Skin epidermis (tissue), 12 donors: ENCODE data around the gene UBAC2.

Experiments
- H3K27ac ChIP-seq, 21 experiments: fragments of 200-600 bp; sonication (generic) in 11 of 21; one replicate each; pipeline ENCODE4 v1.5.0; 2020; ENCODE audit warnings: mild to moderate bottlenecking in 3 of 21, inconsistent platforms in 2 of 21, moderate library complexity in 2 of 21
- H3K4me3 ChIP-seq, 7 experiments: fragments of 200-600 bp; sonication (generic) in 2 of 7; one replicate each; pipeline ENCODE4 v1.5.0; 2020; ENCODE audit warnings: inconsistent platforms in 2 of 7, mild to moderate bottlenecking in 2 of 7, moderate library complexity in 1 of 7

The UBAC2 gene

DNA sequence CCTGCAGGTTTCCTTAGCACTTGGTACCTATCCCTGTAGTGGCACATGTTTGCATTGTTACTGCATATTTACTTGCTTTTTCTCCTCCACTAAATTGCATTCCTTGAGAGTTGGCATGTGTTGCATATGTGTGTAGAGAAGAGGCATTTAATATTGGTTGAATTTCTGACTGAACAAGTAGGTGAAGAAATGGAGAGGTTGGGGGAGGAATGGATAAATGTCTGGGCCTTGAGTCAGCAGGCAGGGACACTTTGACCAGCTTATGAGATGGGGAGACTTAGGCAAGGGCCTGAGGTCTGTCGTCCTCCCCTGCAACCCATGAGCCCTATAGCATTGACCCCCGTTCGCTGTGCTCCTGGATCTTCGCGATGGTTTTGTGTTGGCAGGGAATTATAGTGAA is 59.6 kb downstream of the UBAC2 start:
- H3K27ac ChIP-seq, result peak overlapping the region in 1 of 21 experiments; percentile 61
- H3K4me3 ChIP-seq, result no peak overlapping the region

DNA sequence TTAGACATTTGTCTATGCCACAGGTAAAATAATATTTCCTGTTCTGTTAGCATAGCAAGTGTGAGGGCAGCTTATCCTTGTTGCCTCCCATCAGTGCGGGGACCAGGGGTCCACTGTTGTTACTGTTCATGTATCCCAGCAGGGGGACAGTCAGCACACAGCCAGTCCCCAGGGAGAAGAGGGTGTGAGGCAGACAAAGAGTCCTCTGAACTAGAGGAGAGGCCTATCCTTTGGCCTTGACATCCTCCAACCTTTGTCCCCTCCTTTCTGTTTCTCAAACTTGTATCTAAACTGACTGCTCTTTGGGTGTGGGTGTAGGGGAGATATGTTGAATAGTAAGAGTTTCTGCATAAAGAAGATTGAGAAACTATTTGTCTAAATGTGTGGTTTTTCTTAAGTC is 60.4 kb downstream of the UBAC2 start:
- H3K4me3 ChIP-seq, result no peak overlapping the region
- no peak overlapping the region for H3K27ac ChIP-seq

DNA sequence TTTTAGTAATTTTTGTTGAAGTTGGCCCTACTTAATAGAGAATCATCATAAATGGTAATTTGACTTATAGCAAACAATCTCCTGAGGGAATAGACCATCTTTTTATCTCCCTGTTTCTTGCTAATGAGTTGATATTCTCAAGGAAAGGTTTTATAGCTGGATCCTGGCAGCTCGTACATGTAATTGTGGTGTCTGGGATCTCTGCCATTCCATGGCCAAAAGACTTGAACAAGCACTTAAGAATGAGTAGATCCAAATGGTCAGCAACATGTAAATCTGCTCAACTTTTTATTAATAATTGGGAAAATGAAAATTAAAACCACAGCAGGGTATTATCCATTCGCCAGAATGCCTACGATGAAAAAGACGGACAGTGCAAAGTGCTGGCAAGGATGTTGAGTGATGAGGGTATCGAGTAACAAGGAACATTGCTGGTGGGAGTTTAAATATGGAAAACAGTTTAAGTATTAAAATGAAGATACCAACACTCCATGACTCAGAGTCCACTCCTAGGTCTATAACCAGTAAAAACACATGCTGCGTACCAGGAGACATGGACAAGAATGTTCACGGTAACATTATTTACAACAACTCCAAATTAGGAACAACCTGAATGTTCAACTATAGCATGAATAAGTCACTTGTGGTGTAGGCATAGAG is 62.6 kb downstream of the UBAC2 start:
- no peak overlapping the region for H3K4me3 ChIP-seq
- no peak overlapping the region for H3K27ac ChIP-seq

DNA sequence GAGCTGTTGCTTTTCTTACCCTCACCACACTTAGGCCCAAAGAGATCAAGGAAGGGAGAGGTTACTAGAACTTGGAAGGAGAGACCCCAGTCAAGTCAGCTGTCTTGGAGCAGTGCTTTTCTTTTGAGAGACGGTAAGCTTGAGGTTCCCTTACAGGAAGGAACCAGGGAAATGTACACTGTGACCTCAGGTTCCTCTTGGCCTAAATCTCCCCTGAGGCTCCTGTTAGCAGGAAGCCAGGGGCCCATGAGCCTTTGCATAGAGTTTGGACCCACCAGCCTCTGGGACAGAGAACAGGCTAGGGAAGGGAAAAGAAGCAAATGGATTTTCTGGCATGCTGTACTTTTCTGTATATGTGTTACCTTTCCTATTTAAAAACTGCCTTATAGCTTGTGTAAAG is 63.4 kb downstream of the UBAC2 start:
- peak overlapping the region in 5 of 21 experiments; percentile 1 to 48 (median 24) for H3K27ac ChIP-seq
- no peak overlapping the region for H3K4me3 ChIP-seq

DNA sequence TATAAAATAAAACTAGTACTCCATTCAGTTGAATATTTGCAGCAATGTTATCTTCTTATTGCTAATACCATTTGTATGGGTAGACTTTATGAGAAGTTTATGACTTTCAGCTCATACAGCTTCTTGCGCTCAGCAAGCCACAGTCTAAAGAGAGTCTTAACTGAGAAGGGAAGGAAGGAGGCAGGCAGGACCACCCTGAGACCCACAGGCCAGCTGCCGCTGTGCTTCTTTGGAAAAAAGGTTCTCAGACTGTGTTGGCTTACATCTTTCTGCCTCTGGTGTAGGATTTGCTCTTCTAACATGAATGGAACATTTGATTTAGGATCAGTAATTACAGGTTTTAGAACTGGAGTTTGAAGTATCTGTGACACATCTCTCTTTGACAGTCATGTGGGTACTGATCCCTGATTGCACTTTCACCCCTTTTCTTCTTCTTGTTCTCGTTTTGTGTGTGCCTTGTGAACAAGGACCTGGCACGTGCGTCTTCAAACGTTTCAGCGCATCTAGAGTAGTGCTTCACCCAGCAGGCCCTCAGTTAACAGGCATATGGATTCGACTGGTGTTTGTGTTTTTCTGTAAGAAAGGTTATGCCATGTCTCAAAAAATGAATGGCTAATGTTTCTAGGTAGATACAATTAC is 64.6 kb downstream of the UBAC2 start:
- Histone ChIP-seq H3K4me3 (no peak overlapping the region), H3K27ac (no peak overlapping the region)

DNA sequence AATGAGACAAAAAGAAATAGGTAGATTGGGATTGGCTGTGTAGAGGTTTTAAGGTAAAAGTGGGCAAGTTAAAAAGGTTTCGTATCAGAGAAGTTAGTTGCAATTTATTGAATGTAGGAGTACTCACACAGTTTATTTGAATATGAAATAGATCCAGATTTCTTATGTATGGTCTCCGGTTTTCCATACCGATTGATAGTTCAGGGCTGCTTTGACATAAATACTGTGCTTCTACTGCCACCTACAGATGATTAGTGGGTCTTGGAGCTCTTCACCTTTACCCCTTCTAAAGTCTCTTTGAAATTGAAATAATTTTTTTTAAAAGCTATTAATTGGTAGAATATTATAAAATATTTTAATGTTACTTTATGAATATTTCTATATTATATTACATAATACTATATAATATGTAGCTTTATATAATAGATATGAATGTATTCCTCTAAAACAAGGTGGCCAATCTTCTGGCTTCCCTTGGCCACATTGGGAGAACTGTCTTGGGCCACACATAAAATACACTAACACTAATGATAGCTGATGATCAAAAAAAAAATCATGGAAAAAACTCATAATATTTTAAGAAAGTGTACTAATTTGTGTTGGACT is 65.3 kb downstream of the UBAC2 start:
- no peak overlapping the region for H3K27ac ChIP-seq

DNA sequence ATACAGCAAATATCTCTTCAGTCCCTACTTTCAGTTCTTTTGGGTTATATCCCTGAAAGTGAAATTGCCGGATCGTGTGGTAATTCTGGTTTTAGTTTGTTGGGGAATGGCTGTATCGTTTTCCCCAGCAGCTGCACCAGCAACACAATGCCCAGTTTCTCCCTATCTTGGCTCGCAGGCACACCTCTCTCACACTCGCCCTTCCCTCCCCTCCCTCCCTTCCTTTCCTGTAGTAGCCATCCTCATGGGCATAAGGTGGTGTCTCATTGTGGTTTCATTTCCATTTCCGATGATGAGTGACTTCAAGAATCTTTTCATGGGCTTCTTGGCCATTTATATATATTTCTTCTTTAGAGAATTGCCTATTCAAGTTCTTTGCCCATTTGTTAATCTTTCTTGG is 66.2 kb downstream of the UBAC2 start:
- no peak overlapping the region for H3K27ac ChIP-seq
- no peak overlapping the region for H3K4me3 ChIP-seq

More for the DNA sequence above, 65.3 kb downstream of the UBAC2 start:
- no peak overlapping the region for H3K4me3 ChIP-seq

DNA sequence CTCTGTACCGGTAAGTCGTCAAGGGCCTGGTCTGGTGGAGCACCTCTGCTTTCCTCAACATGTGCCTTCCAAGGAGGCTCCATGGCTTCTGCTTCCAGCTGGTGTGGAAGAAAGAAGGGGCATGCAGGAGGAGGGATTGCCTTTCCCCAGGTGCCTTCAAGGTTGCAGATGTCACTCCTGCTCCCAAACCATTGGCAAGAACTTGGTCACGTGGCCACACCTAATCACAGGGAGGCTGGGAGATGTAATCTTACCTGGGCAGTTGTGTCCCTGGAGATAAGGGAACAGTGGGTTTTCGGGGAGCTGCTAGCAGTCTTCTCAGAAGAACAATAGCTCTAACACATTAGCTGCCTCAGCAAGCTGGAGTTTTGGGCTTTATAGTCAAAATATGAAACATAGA is 67.3 kb downstream of the UBAC2 start:
- H3K4me3 ChIP-seq, result no peak overlapping the region
- H3K27ac ChIP-seq, result no peak overlapping the region

DNA sequence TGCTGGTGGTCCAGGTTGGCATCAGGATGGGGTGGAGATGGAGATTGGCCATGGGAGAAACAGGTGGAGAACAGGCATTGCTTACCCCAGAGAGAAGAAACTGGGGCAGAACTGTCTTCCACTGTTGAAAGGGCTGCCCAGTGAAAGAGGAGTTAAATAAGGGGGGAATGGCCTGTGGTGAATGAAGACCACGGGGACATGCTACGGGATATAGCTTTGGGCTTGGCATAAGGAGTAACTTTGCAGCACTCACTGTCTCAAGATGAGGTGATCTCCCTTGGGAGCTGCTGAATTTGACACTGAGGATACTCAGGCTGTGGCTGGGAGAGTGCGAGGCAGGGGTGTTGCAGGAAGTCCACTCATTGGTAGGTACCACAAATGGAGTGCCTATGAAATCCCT is 68.2 kb downstream of the UBAC2 start:
- no peak overlapping the region for H3K27ac ChIP-seq
- no peak overlapping the region for H3K4me3 ChIP-seq

DNA sequence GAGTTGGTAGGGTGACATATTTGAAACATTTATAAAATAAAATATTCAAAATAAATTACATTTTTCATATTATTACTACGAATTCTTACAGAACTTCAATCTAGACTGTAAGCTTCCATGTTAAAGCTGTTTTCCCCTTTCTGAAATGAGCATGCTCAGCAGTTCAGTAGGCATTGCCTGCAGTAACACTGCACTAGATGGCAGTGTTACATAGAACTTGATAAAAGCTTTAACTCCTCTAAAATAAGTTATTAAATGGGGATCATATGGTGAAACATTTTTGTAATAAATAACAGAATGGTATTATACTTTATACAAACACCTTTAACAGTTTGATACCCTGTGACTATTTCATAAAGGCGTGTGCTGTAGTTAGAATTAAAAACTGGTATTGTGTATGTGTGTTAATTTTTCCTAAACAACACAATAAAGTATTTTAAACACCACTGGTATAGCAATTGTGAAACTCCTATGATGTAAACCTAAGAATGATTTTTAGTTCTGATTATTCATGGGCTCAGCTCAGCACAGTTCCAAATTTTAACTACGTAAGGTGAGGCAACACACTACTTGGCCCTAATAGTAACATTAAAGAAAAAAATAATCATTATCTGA is 69.1 kb downstream of the UBAC2 start:
- peak overlapping the region in 10 of 21 experiments; percentile 10 to 66 (median 38) for H3K27ac ChIP-seq
- no peak overlapping the region for H3K4me3 ChIP-seq

DNA sequence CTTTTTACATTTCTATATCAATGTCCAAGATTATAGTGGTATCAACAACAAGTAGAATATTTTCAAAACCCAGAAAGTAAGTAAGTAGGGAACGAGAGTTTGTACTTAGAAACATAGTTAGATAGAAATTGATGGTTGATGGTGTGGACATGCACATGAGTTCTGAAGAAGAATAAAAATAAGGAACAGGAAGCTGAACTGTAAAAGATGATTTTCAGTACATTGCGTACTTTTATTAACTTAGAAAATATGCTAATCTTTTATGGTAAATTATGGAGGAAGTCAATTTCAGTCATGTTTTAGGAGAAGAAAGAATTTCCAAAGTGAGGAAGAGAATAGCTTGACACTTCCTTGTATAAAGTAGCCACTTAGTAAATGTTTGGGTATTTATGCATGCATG is 69.9 kb downstream of the UBAC2 start:
- Histone ChIP-seq H3K4me3 (no peak overlapping the region), H3K27ac (peak overlapping the region in 7 of 21 experiments; percentile 3 to 66 (median 30))

DNA sequence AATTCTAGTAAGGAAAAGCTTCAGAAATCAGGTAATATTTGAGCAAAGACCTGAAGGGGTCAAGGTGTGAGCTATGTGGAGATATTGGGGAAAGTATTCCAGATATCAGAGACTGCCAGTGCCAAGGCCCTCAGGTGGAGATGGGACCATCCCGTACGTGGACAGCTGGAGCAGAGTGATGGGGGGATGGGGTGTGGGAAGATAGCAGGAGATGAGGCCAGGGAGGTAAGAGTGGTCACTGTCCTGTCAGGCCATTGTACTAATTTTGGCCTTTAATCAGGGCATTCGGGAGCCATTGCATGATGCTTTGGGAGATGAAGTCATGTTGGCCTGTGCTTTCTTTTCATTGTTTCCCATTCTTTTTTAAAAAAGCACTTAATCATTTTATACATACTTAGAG is 70.6 kb downstream of the UBAC2 start:
- Histone ChIP-seq H3K4me3 (no peak overlapping the region), H3K27ac (peak overlapping the region in 9 of 21 experiments; percentile 3 to 66 (median 37))

DNA sequence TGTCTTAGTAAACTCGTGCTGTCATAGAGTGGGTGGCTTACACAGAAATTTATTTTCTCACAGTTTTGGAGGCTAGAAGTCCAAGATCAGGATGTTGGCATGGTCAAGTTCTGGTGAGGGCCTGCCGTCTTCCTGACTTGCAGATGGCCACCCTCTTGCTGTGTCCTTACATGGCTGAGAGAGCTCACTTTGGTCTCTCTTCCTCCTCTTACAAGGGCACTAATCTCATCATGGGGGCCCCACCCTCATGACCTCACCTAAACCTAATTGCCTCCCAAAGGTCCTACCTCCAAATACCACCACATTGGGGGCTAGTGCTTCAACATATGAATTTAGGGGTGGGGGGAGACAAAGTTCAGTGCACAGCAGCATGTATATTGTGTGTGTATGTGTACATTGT is 71.8 kb downstream of the UBAC2 start:
- Histone ChIP-seq H3K4me3 (no peak overlapping the region), H3K27ac (peak overlapping the region in 4 of 21 experiments; percentile 17 to 63 (median 44))

DNA sequence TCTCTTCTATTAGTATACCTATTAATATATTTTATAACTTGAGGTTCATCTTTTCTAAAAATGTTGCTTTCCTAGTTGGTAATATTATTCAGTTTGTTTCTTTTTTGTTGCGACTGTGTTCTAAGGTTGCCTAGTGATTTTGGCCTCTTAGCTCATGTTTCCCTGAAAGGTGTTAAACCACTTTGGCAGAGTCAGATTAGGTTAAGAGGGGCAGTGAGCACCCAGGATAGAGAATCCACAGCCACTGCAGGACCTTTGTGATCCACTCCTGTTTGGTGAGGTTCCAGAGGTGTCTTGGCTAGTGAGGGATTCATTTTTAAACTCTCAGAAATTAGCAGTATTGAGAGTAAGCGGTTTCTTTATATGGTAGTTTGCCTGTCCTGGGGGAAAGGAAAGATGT is 72.5 kb downstream of the UBAC2 start:
- H3K4me3 ChIP-seq, result no peak overlapping the region
- peak overlapping the region in 3 of 21 experiments; percentile 22 to 55 (median 32) for H3K27ac ChIP-seq

DNA sequence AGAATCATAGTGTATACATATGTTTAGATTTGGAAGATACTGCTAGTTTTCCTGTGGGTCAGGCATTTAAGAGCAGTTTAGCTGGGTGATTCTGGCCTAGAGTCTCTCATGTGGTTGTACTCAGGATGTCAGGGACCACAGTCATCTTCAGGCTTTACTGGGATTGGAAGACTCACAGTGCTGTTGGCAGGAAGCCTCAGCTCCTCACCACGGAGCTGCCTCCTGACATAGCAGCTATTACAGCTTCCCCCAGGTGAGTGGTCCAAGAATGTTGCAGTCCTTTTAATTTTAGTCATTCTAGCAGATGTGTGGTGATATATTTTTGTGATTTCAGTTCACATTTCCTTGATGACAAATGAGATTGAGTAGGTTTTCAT is 74.4 kb downstream of the UBAC2 start:
- Histone ChIP-seq H3K4me3 (no peak overlapping the region), H3K27ac (peak overlapping the region in 2 of 21 experiments; percentile 29 to 63)

DNA sequence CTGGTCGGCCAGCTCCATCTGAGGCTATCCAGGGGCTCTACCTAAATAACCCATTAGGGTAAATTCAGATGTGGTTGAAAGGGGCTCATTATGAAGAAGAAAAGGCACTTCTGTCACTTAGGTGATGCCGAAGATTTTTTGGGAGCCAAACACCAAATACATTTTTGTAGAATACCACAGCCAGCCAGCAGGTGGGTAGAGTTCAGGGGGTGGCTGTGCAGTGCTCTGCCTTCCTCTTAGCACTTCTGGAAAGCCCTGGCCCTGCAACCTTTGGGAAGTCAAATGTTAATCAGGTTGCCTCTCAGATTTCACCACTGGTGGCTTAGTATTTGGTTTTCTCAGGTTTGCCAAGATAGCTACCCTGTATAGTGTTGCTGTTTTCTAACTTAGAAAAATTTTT is 76.1 kb downstream of the UBAC2 start:
- peak overlapping the region in 2 of 21 experiments; percentile 8 to 63 for H3K27ac ChIP-seq
- H3K4me3 ChIP-seq, result no peak overlapping the region

DNA sequence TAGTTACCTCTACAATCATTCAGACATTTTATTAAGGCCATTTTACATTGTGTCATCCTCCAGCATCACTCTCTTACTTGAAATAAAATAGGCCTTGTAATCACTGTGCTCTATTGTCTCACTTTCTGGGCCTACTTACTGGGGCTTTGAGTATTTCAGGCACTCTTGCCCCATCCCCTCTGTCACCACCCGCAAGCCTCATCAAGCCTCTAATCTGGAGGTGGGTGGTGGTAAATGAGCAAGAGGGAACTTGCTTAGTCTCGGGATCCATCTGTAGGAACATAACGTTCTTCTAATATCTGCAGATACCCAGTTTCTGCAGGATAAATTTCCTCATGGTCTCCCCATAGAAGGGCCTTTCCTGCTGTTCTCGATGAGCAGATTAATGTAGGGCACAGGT is 77.0 kb downstream of the UBAC2 start:
- no peak overlapping the region for H3K4me3 ChIP-seq
- H3K27ac ChIP-seq, result peak overlapping the region in 1 of 21 experiments; percentile 33

DNA sequence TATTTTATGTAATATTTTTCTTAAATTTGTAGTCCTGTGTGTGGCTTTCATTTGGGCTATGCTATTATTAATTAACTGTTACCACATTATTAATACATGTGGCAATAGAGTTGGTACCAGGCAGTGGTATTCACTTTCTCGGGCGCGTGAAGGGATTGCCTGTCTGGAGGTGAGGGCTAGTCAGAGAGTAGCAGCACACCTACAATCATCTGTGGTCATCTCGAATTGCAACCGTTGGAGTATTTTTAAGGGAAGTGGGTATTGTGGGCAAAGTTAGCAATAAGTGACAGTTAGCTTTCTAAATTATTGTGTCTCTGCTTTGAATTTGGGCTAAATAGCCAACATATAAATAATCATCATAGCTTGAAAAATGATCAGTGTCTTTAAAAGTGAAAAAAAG is 77.5 kb downstream of the UBAC2 start:
- peak overlapping the region in 1 of 21 experiments; percentile 33 for H3K27ac ChIP-seq
- no peak overlapping the region for H3K4me3 ChIP-seq

DNA sequence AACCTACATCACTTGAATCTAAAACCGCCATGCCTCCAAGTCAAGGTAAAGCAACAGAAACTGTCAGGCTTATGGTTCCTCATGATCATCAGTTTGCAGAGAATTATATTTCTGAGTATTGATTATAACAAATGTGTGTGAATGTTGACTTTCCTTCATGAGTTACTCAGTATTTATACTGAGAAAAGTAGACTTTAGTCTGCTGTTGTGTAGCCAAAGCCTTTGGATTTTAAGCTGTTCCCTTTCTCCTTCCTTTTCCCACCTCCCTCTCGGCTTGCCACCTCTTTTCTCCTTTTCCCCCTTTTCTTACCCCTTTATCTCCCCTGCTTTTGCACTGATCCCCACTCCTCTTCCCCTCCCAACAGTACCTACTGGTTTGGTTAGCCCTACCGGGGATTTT is 78.2 kb downstream of the UBAC2 start:
- Histone ChIP-seq H3K4me3 (no peak overlapping the region), H3K27ac (peak overlapping the region in 7 of 21 experiments; percentile 6 to 82 (median 17))

DNA sequence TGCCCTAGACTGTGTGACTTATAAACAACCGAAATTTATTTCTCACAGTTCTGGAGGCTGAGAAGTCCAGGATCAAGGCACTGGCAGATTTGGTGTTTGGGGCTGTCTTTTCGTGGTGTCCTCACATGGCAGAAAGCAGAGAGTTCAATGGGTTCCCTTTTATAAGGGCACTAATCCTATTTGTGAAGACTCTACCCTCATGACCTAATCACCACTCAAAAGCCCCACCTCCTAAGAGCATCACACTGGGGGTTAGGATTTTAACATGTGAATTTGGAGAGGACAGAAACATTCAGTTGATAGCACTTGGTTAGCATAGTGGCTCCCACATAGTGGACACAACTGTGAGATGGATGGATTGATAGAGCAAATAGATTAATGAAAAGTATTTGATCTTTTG is 79.0 kb downstream of the UBAC2 start:
- Histone ChIP-seq H3K4me3 (no peak overlapping the region), H3K27ac (peak overlapping the region in 14 of 21 experiments; percentile 14 to 87 (median 64))

DNA sequence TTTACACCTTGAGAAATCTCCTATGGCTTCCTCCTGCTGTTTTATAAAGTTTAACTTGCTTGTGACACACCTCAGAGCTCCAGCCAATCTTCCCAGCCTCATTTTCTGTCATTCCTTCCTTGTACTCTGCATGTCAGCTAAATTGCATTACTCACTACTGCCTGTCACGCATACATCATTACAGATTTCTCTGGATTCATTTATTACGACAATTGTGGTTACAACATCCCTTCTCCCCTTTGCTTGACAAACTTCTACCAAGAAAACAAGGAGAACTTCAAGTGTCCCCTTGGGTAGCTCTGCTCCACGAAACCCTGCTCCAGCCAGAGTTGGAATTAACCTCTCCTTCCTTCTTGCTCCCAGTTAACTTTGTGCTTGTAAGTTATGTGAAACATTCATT is 79.5 kb downstream of the UBAC2 start:
- no peak overlapping the region for H3K4me3 ChIP-seq
- H3K27ac ChIP-seq, result peak overlapping the region in 16 of 21 experiments; percentile 48 to 90 (median 74)
